ENCODE results near the gene IQCE. TPM values are rescaled to one million over a fixed set of nuclear protein-coding genes. Genes with fewer than 3 reads are reported as not detected.
A peak's percentile ranks its signal among the peaks of the same experiment; 100 is the strongest.

The IQCE gene
- total RNA-seq, 1 experiment from 2014 or later, result 13.4 TPM

GRCh38 chr7:2517678-2518507 lies 40.9 kb upstream of the IQCE start:
- intact Hi-C loops (cut with micrococcal nuclease; ENCODE audit: unreplicated experiment), result loop anchor here (2.0 kb wide), 1 partner anchor 41 kb away; the partner anchor contains the start of gene IQCE
- no peak for DNase-seq
- Mint-ChIP-seq H3K4me3 (ENCODE audit: unreplicated experiment) (peak overlapping the region; percentile 65), H3K27me3 (ENCODE audit: insufficient read depth, unreplicated experiment) (no peaks in the 10 kb centered on the region), H3K9me3 (ENCODE audit: unreplicated experiment) (no peaks in the 10 kb centered on the region), H3K4me1 (ENCODE audit: low read depth, unreplicated experiment) (peaks cover 11% of the 10 kb centered on the region), H3K27ac (ENCODE audit: unreplicated experiment) (no peak overlapping the region), H3K36me3 (ENCODE audit: insufficient read depth, unreplicated experiment) (peaks cover 14% of the 10 kb centered on the region)
- TF ChIP-seq, protein P1, sequence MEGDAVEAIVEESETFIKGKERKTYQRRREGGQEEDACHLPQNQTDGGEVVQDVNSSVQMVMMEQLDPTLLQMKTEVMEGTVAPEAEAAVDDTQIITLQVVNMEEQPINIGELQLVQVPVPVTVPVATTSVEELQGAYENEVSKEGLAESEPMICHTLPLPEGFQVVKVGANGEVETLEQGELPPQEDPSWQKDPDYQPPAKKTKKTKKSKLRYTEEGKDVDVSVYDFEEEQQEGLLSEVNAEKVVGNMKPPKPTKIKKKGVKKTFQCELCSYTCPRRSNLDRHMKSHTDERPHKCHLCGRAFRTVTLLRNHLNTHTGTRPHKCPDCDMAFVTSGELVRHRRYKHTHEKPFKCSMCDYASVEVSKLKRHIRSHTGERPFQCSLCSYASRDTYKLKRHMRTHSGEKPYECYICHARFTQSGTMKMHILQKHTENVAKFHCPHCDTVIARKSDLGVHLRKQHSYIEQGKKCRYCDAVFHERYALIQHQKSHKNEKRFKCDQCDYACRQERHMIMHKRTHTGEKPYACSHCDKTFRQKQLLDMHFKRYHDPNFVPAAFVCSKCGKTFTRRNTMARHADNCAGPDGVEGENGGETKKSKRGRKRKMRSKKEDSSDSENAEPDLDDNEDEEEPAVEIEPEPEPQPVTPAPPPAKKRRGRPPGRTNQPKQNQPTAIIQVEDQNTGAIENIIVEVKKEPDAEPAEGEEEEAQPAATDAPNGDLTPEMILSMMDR (IDR thresholded peaks at IDR 0.05; ENCODE audit: insufficient read depth in 1 of 2, low read depth in 1 of 2, low read length in 1 of 2, severe bottlenecking in 1 of 2, unreplicated experiment in 1 of 2), result no peak
- BruUV-seq (replicated peaks), result no TSS peak
- Histone ChIP-seq H3K9me3 (no peaks in the 10 kb centered on the region), H3K4me3 (ENCODE audit: low read depth, low read length) (no peak overlapping the region), H3K4me1 (peaks cover 27% of the 10 kb centered on the region), H3K27me3 (replicated peaks; ENCODE audit: control insufficient read depth, insufficient read depth, low read length) (no peaks in the 10 kb centered on the region), H3K36me3 (ENCODE audit: control insufficient read depth, insufficient read depth, low read length) (no peaks in the 10 kb centered on the region)
- POLR2A ChIA-PET, result no interaction called here
- CTCF ChIA-PET, result interaction anchor here (0.6 kb wide), 1 partner anchor 625 kb away, joined by 3 read pairs; no protein-coding TSS in a partner anchor

DNA sequence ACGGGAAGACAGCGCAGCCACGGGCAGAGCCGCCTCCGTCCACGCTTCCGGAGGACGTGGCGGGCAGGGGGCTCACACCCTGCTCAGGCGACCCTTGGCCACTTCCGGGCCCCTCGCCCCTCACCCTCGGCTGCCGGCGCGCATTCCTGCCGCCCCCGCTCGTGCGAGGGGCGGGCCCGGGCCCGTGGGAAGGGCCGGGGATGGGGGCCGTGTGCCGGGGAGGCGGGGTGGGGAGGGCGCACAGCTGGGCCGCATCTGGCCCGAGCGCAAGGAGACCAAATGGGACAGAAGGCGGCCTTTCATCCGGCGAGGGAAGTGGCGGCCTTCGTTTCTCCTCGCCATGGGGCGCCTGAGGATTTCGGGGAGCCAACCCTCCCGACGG lies 40.1 kb upstream of the IQCE start:
- Histone ChIP-seq H3K4me1 (peaks cover 35% of the 10 kb centered on the region), H3K36me3 (ENCODE audit: control insufficient read depth, insufficient read depth, low read length) (no peaks in the 10 kb centered on the region), H3K27me3 (replicated peaks; ENCODE audit: control insufficient read depth, insufficient read depth, low read length) (no peaks in the 10 kb centered on the region), H3K9me3 (no peaks in the 10 kb centered on the region), H3K4me3 (ENCODE audit: low read depth, low read length) (peak overlapping the region; percentile 56)
- BruUV-seq (replicated peaks), result no TSS peak
- POLR2A ChIA-PET, result no interaction called here
- Mint-ChIP-seq H3K4me1 (ENCODE audit: low read depth, unreplicated experiment) (peaks cover 13% of the 10 kb centered on the region), H3K27ac (ENCODE audit: unreplicated experiment) (no peak overlapping the region), H3K9me3 (ENCODE audit: unreplicated experiment) (no peaks in the 10 kb centered on the region), H3K36me3 (ENCODE audit: insufficient read depth, unreplicated experiment) (peaks cover 14% of the 10 kb centered on the region), H3K4me3 (ENCODE audit: unreplicated experiment) (peak overlapping the region; percentile 65), H3K27me3 (ENCODE audit: insufficient read depth, unreplicated experiment) (no peaks in the 10 kb centered on the region)
- CTCF ChIA-PET, result no interaction called here
- intact Hi-C loops (cut with micrococcal nuclease; ENCODE audit: unreplicated experiment), result loop anchor here (2.0 kb wide), 1 partner anchor 40 kb away; the partner anchor contains the start of gene IQCE
- TF ChIP-seq, protein P1 (IDR thresholded peaks at IDR 0.05; ENCODE audit: insufficient read depth in 1 of 2, low read depth in 1 of 2, low read length in 1 of 2, severe bottlenecking in 1 of 2, unreplicated experiment in 1 of 2), result no peak
- DNase-seq, result no peak

DNA sequence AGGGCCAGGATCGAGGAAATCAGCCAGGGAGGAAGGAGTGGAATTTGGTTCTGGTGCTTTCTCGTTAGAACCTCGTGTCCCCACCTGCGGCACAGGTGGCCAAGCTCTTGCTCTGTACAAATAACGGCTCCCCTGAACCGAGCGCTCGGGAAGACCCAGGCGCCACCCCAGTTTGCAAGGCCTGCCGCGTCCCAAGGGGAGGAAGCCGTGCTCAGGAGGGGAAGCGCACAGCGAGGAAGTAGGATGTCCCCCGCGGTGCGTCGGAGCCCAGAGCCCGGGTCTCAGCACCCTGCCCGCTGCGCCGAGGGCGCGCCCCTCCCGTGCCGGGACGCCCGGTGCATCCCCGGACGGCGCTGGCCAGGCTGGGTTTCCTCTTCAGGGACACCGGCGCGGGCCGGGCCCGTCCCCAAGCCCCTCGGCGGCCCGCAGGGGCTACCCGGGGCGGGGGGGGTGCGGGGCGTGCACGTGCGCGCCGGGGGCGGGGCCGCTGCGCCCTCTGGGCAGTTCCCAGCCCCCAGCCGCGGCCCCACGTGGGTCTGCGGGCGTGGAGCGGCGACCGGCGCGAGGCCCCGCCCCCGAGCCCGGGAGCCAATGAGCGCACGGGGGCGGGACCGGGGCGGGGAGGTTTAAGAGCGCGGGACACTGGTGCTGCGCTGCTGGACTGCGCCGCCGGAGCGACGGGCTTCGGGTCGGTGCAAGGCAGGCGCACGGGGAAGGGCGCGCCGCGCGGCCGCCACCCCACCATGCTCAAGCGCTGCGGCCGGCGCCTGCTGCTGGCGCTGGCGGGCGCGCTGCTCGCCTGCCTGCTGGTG lies 39.5 kb upstream of the IQCE start, which contains the start of gene LFNG:
TSS of gene LFNG (plus strand) at position 656 of the 812 bp plus-strand sequence. CDS start at position 744, 88 bp downstream.
- TF ChIP-seq, protein P1 (IDR thresholded peaks at IDR 0.05; ENCODE audit: insufficient read depth in 1 of 2, low read depth in 1 of 2, low read length in 1 of 2, severe bottlenecking in 1 of 2, unreplicated experiment in 1 of 2), result no peak
- no TSS peak for BruUV-seq (replicated peaks)
- Mint-ChIP-seq H3K27ac (ENCODE audit: unreplicated experiment) (no peak within 1 kb of the TSS), H3K27me3 (ENCODE audit: insufficient read depth, unreplicated experiment) (no peaks in the 10 kb centered on the region), H3K4me1 (ENCODE audit: low read depth, unreplicated experiment) (peaks cover 13% of the 10 kb centered on the region), H3K36me3 (ENCODE audit: insufficient read depth, unreplicated experiment) (peaks cover 14% of the 10 kb centered on the region), H3K9me3 (ENCODE audit: unreplicated experiment) (no peaks in the 10 kb centered on the region), H3K4me3 (ENCODE audit: unreplicated experiment) (peak within 1 kb of the TSS; percentile 81)
- no peaks in the 10 kb centered on the region for H3K36me3 ChIP-seq (ENCODE audit: control insufficient read depth, insufficient read depth, low read length)
- ChIA-PET CTCF (interaction anchor here (1.2 kb wide), 1 partner anchor 40 kb away, joined by 6 read pairs; no protein-coding TSS in a partner anchor), POLR2A (no interaction called here)
- DNase-seq, result peak; percentile 84 to 92
- H3K9me3 ChIP-seq, result no peaks in the 10 kb centered on the region
- H3K27me3 ChIP-seq (replicated peaks; ENCODE audit: control insufficient read depth, insufficient read depth, low read length), result no peaks in the 10 kb centered on the region
- peak within 1 kb of the TSS; percentile 56 for H3K4me3 ChIP-seq (ENCODE audit: low read depth, low read length)
- intact Hi-C loops (cut with micrococcal nuclease; ENCODE audit: unreplicated experiment), result loop anchor here (2.0 kb wide), 1 partner anchor 39 kb away; the partner anchor contains the start of gene IQCE
- H3K4me1 ChIP-seq, result peaks cover 41% of the 10 kb centered on the region

All from Caco-2 (cell line).